H1 (cell line): ENCODE measurements around the gene MMP12. TPM values are rescaled to one million over a fixed set of nuclear protein-coding genes. Genes with fewer than 3 reads are reported as not detected.

Experiments
- CTCF ChIA-PET: fragments of 300-600 bp; sonication (Branson Sonifier 250); formaldehyde crosslinking; loops from one replicate; lab custom pipeline; 2021; ENCODE audit not compliant: partially characterized antibody; lab: Charles Lee
- POLR2A ChIA-PET: fragments of 300-600 bp; sonication (Branson Sonifier 250); formaldehyde crosslinking; loops from one replicate; lab custom pipeline; 2021; ENCODE audit warnings: inconsistent platforms; ENCODE audit not compliant: partially characterized antibody; lab: Charles Lee
- DNase-seq, 2 experiments: peaks; one replicate each; pipeline versions ENCODE4 v3.0.0 to v3.0.0-alpha.2; 2010 to 2022; ENCODE audit warnings: low spot score in 2 of 2, low read depth in 1 of 2, mixed read lengths in 1 of 2
- FAIRE-seq: peaks from 2 replicates; lab custom pipeline; 2011; peaks lifted over from hg19 to GRCh38; lab: Jason Lieb, UNC
- H2AFZ ChIP-seq: 2 replicates; pipeline ENCODE4 v1.8.1; 2012; ENCODE audit warnings: low read length, inconsistent platforms
- H2AK5ac ChIP-seq: 2 replicates; pipeline ENCODE4 v1.6.1; 2013; ENCODE audit warnings: low read depth, low read length
- H2BK120ac ChIP-seq: replicated peaks from 2 replicates; pipeline ENCODE3; 2013; ENCODE audit warnings: low read depth, low read length, inconsistent platforms
- H2BK12ac ChIP-seq: 2 replicates; pipeline ENCODE4 v1.6.1; 2013; ENCODE audit warnings: low read depth, low read length
- H2BK15ac ChIP-seq: 2 replicates; pipeline ENCODE4 v1.6.1; 2013; ENCODE audit warnings: low read length
- H2BK20ac ChIP-seq: 2 replicates; pipeline ENCODE4 v1.6.1; 2013; ENCODE audit warnings: low read length
- H2BK5ac ChIP-seq: 2 replicates; pipeline ENCODE4 v1.6.1; 2013; ENCODE audit warnings: low read depth, low read length
- H3K14ac ChIP-seq: 2 replicates; pipeline ENCODE4 v1.6.1; 2013; ENCODE audit warnings: inconsistent platforms; ENCODE audit not compliant: insufficient read length
- H3K18ac ChIP-seq: 2 replicates; pipeline ENCODE4 v1.6.1; 2013; ENCODE audit warnings: low read length; ENCODE audit errors: extremely low read depth
- H3K23ac ChIP-seq: 2 replicates; pipeline ENCODE4 v1.6.1; 2013; ENCODE audit warnings: inconsistent platforms; ENCODE audit not compliant: insufficient read length
- H3K23me2 ChIP-seq: 2 replicates; pipeline ENCODE4 v1.6.1; 2013; ENCODE audit warnings: low read depth, low read length
- H3K27ac ChIP-seq: 2 replicates; pipeline ENCODE4 v1.6.1; 2011; ENCODE audit warnings: low read depth, low read length, inconsistent platforms
- H3K27me3 ChIP-seq, 4 experiments: replicated peaks in 1 of 4; 1 replicate in 1 of 4; 2 replicates in 3 of 4; pipeline versions ENCODE4 v1.6.1 to v1.8.1; 2011 to 2013; ENCODE audit warnings: low read length in 3 of 4, mild to moderate bottlenecking in 3 of 4, inconsistent platforms in 2 of 4, mixed read lengths in 2 of 4, moderate library complexity in 1 of 4; ENCODE audit not compliant: control insufficient read depth in 3 of 4, insufficient read depth in 3 of 4; ENCODE audit errors: extremely low read depth in 1 of 4
- H3K36me3 ChIP-seq, 4 experiments: 2 replicates each; pipeline versions ENCODE4 v1.6.1 to v1.8.1; 2011 to 2013; ENCODE audit warnings: mild to moderate bottlenecking in 4 of 4, low read length in 3 of 4, moderate library complexity in 2 of 4, control low read depth in 1 of 4, inconsistent platforms in 1 of 4; ENCODE audit not compliant: insufficient read depth in 4 of 4, control insufficient read depth in 2 of 4
- H3K4ac ChIP-seq: replicated peaks from 2 replicates; pipeline ENCODE3; 2013; ENCODE audit warnings: low read length, low read depth, mixed read lengths, inconsistent platforms; ENCODE audit not compliant: insufficient read length
- H3K4me1 ChIP-seq, 4 experiments: replicated peaks in 1 of 4; 1 replicate in 1 of 4; 2 replicates in 3 of 4; pipeline versions ENCODE4 v1.6.1 to v1.8.1; 2011 to 2013; ENCODE audit warnings: low read length in 3 of 4, inconsistent platforms in 2 of 4, mixed read lengths in 1 of 4; ENCODE audit not compliant: insufficient read depth in 4 of 4, control insufficient read depth in 3 of 4
- H3K4me2 ChIP-seq, 2 experiments: 2 replicates each; pipeline versions ENCODE4 v1.6.1 to v1.8.1; 2011 to 2013; ENCODE audit warnings: low read depth in 2 of 2, low read length in 2 of 2, control low read depth in 1 of 2, inconsistent platforms in 1 of 2, mild to moderate bottlenecking in 1 of 2; ENCODE audit not compliant: insufficient read depth in 1 of 2
- H3K4me3 ChIP-seq, 4 experiments: fragments of 200-600, 300-600 bp in 1 of 4; sonication (generic), shearing (Covaris generic), sonication (Bioruptor Twin) in 1 of 4; 2 replicates each; pipeline versions ENCODE4 v1.5.1 to v1.8.1; 2011 to 2016; ENCODE audit warnings: low read length in 4 of 4, low read depth in 3 of 4, control low read depth in 2 of 4, inconsistent platforms in 2 of 4, mild to moderate bottlenecking in 2 of 4, mixed read lengths in 1 of 4, moderate library complexity in 1 of 4; ENCODE audit not compliant: insufficient read depth in 2 of 4; ENCODE audit errors: extremely low read depth in 1 of 4
- H3K56ac ChIP-seq: replicated peaks from 2 replicates; pipeline ENCODE3; 2013; ENCODE audit warnings: low read depth, mild to moderate bottlenecking, mixed read lengths, low read length, inconsistent platforms; ENCODE audit not compliant: insufficient read length
- H3K79me1 ChIP-seq: 2 replicates; pipeline ENCODE4 v1.6.1; 2013; ENCODE audit warnings: low read depth, low read length, control low read depth
- H3K79me2 ChIP-seq, 2 experiments: 2 replicates each; pipeline versions ENCODE4 v1.6.1 to v1.8.1; 2012 to 2013; ENCODE audit warnings: low read length in 2 of 2, mild to moderate bottlenecking in 2 of 2, inconsistent platforms in 1 of 2; ENCODE audit not compliant: insufficient read depth in 2 of 2, control insufficient read depth in 1 of 2
- H3K9ac ChIP-seq, 4 experiments: replicated peaks in 1 of 4; 1 replicate in 1 of 4; 2 replicates in 3 of 4; pipeline versions ENCODE4 v1.6.1 to v1.8.1; 2011 to 2013; ENCODE audit warnings: low read depth in 3 of 4, low read length in 3 of 4, control low read depth in 2 of 4, mild to moderate bottlenecking in 2 of 4, moderate library complexity in 2 of 4, inconsistent platforms in 1 of 4; ENCODE audit errors: extremely low read depth in 1 of 4
- H3K9me3 ChIP-seq, 2 experiments: 2 replicates each; pipeline versions ENCODE4 v1.6.1 to v1.8.1; 2012 to 2013; ENCODE audit warnings: mild to moderate bottlenecking in 2 of 2, moderate library complexity in 2 of 2, control low read depth in 1 of 2, inconsistent platforms in 1 of 2, low read depth in 1 of 2, low read length in 1 of 2, mixed read lengths in 1 of 2; ENCODE audit not compliant: insufficient read depth in 2 of 2
- H4K20me1 ChIP-seq, 2 experiments: replicated peaks in 1 of 2; 2 replicates each; pipeline versions ENCODE3 to v1.8.1; 2011 to 2013; ENCODE audit warnings: inconsistent platforms in 2 of 2, low read length in 2 of 2, mild to moderate bottlenecking in 1 of 2; ENCODE audit not compliant: insufficient read depth in 2 of 2, control insufficient read depth in 1 of 2
- H4K5ac ChIP-seq: 2 replicates; pipeline ENCODE4 v1.6.1; 2013; ENCODE audit warnings: low read length, low read depth, mixed read lengths, inconsistent platforms; ENCODE audit not compliant: insufficient read length
- H4K8ac ChIP-seq: 2 replicates; pipeline ENCODE4 v1.8.0; 2013; ENCODE audit warnings: mild to moderate bottlenecking, moderate library complexity, low read length, inconsistent platforms; ENCODE audit not compliant: insufficient read depth; ENCODE audit errors: extremely low read depth
- H4K91ac ChIP-seq: replicated peaks from 2 replicates; pipeline ENCODE3; 2013; ENCODE audit warnings: low read length, mixed read lengths, inconsistent platforms; ENCODE audit not compliant: insufficient read length
- BCL11A ChIP-seq, 2 experiments: IDR thresholded peaks; one replicate each; pipeline ENCODE4 v1.6.1; 2011; ENCODE audit warnings: low read depth in 2 of 2, low read length in 2 of 2, mild to moderate bottlenecking in 2 of 2
- BRCA1 ChIP-seq: IDR thresholded peaks from 2 replicates; pipeline ENCODE4 v1.6.1; 2012; ENCODE audit warnings: low read depth, low read length, improper control_type of control experiment
- CREB1 ChIP-seq: IDR thresholded peaks from 2 replicates; pipeline ENCODE4 v1.6.1; 2012; ENCODE audit warnings: inconsistent platforms
- EGR1 ChIP-seq: IDR thresholded peaks from 2 replicates; pipeline ENCODE4 v1.6.1; 2011; ENCODE audit warnings: low read depth, low read length, borderline replicate concordance
- GABPA ChIP-seq: IDR thresholded peaks from 2 replicates; pipeline ENCODE4 v1.6.1; 2011; ENCODE audit warnings: mild to moderate bottlenecking, low read length, moderate library complexity, borderline replicate concordance; ENCODE audit not compliant: insufficient read depth
- KDM4A ChIP-seq: IDR thresholded peaks from one replicate; pipeline ENCODE4 v1.7.1; 2012; ENCODE audit warnings: low read depth, mild to moderate bottlenecking, moderate library complexity, low read length, inconsistent platforms; ENCODE audit not compliant: severe bottlenecking
- KDM5A ChIP-seq: fragments of 200-600 bp; IDR thresholded peaks from 2 replicates; pipeline ENCODE4 v1.7.1; 2012; ENCODE audit warnings: mild to moderate bottlenecking, low read length, inconsistent platforms, mixed read lengths
- MAX ChIP-seq: IDR thresholded peaks from 2 replicates; pipeline ENCODE4 v1.6.1; 2012; ENCODE audit warnings: inconsistent platforms
- RBBP5 ChIP-seq: IDR thresholded peaks from 2 replicates; pipeline ENCODE4 v1.7.1; 2012; ENCODE audit warnings: low read depth, mild to moderate bottlenecking, inconsistent platforms, low read length, moderate library complexity, borderline replicate concordance
- SP2 ChIP-seq: IDR thresholded peaks from 2 replicates; pipeline ENCODE4 v1.6.1; 2012; ENCODE audit warnings: mild to moderate bottlenecking, low read length, inconsistent platforms
- TAF1 ChIP-seq: IDR thresholded peaks from 2 replicates; pipeline ENCODE4 v1.6.1; 2011; ENCODE audit warnings: mild to moderate bottlenecking, low read depth, low read length
- WGBS, 2 experiments: shearing (Covaris generic) in 1 of 2; methylation state at CpG; one replicate each; pipeline versions ENCODE4 v1.1.6 to v1.1.7; 2013 to 2015; ENCODE audit warnings: low lambda C conversion rate in 2 of 2, mixed read lengths in 2 of 2, inconsistent platforms in 1 of 2, low coverage in 1 of 2, missing lambda C conversion rate in 1 of 2; ENCODE audit not compliant: insufficient replicate concordance in 2 of 2, insufficient coverage in 1 of 2, insufficient read length in 1 of 2; ENCODE audit errors: extremely low coverage in 1 of 2, missing lambda C conversion rate in 1 of 2; 5-methylcytosine and 5-hydroxymethylcytosine counted together
- polyA plus RNA-seq, 7 experiments: library from polyadenylated mRNA; depleted of rRNA in 3 of 7; stranded (reverse) in 5 of 7; unstranded in 2 of 7; fragments of >200 nt in 5 of 7; fragments of 200-250 nt in 2 of 7; gene quantifications; 1 replicate in 5 of 7; 2 replicates in 1 of 7; 4 replicates in 1 of 7; pipeline versions ENCODE4 v1.2.1 to v1.2.3, GENCODE V29; 2011 to 2013; ENCODE audit warnings: missing spikeins in 2 of 7, mixed read lengths in 2 of 7
- total RNA-seq: library from RNA; stranded (reverse); fragmentation: NEBNext Ultra II Directional; extraction: Animal tissue kit (Norgen Biotek cat#: 25700); gene quantifications from 2 replicates; pipeline ENCODE4 v1.2.1, GENCODE V29; 2021

The MMP12 gene
- total and polyA plus RNA-seq, 2 of the 8 experiments (the other 6 are each of a cell fraction or from before 2014, with no cell fraction given) = not detected

GRCh38 chr11:102853956-102854355, 20.8 kb downstream of the MMP12 start:
- no peak overlapping the region for H3K27ac ChIP-seq
- no peaks in the 10 kb centered on the region for H3K9me3 ChIP-seq
- no peaks in the 10 kb centered on the region for H3K23me2 ChIP-seq
- H2BK5ac ChIP-seq = no peak overlapping the region
- WGBS, 2 experiments = 98% methylated on average over 2 of the region's 2 CpGs; no CpG with 5 or more reads in 1 of the 2 experiments
- TF ChIP-seq TAF1 (no peak), KDM4A (no peak), BRCA1 (no peak), GABPA (no peak), EGR1 (no peak), CREB1 (no peak), KDM5A (no peak), MAX (no peak), BCL11A (IDR thresholded peaks at IDR 0.05; ENCODE audit: low read depth in 2 of 2, low read length in 2 of 2) (no peak), RBBP5 (no peak), SP2 (no peak)
- TF ChIP-seq, all 59 proteins: peak for 0
- Histone ChIP-seq H3K4ac (no peak overlapping the region), H2BK120ac (no peak overlapping the region), H3K36me3 (no peaks in the 10 kb centered on the region), H4K8ac (no peak overlapping the region), H2BK15ac (no peak overlapping the region), H2BK12ac (no peak overlapping the region), H4K20me1 (no peaks in the 10 kb centered on the region), H2BK20ac (no peak overlapping the region), H3K14ac (no peak overlapping the region), H3K4me2 (no peak overlapping the region), H3K4me3 (no peak overlapping the region), H3K27me3 (no peaks in the 10 kb centered on the region), H2AFZ (no peak overlapping the region), H4K5ac (no peak overlapping the region), H3K79me2 (no peaks in the 10 kb centered on the region), H3K79me1 (no peaks in the 10 kb centered on the region), H3K23ac (no peak overlapping the region), H4K91ac (no peak overlapping the region), H2AK5ac (no peak overlapping the region), H3K4me1 (no peaks in the 10 kb centered on the region), H3K18ac (no peak overlapping the region), H3K9ac (no peak overlapping the region), H3K56ac (no peak overlapping the region)
- FAIRE-seq = no peak
- DNase-seq = no peak
- ChIA-PET CTCF (no interaction called here), POLR2A (no interaction called here)
